NCI-H1436 (cell line): ENCODE data around the gene VARS2.
A peak's percentile ranks its signal among the peaks of the same experiment; 100 is the strongest.

ENCODE experiments used
- DNase-seq: peaks from one replicate; lab custom pipeline; 2025; lab: John Stamatoyannopoulos, UW

Gene VARS2

DNA sequence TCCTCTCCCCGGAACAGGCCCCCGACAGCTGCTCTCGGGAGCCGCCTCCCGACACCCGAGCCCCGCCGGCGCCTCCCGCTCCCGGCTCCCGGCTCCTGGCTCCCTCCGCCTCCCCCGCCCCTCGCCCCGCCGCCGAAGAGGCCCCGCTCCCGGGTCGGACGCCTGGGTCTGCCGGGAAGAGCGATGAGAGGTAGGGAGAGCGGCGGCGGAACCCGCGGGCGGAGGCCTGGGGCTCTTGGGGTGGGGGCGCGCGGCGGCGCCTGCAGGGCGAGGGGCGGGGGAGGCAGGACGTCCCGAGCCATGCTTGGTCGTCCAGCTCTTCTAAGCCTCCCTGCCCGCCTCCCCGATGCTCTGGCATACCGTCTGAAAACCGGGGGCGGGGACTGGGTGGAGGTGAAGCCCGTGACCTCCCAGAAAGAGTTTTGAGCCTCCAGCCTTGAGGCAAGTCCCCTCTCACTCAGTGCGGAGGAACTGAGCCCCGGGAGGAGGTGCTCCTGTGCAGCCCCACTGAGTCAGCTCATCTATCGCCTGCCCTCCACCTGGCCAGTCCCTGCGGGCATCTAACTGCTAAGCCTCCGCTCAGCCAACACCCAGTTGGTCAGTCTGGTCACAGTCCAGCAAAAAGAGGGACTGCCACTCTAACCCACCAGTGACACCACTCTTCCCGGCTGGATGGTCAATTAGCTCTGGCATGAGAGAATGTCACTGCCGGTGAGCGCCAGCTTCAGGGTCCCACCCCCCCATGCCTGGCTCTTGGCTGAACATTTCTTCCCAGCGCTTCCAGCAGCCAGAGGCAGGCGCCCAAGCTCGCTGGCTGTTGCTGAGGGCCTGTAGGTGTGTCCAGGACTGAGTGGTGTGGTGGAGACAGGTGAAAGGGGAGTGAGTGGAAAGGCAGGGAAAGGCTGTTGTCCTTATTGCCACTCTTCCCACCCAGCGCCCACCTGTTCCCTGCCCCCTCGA is 29.2 kb upstream of the VARS2 start:
- no peak for DNase-seq

DNA sequence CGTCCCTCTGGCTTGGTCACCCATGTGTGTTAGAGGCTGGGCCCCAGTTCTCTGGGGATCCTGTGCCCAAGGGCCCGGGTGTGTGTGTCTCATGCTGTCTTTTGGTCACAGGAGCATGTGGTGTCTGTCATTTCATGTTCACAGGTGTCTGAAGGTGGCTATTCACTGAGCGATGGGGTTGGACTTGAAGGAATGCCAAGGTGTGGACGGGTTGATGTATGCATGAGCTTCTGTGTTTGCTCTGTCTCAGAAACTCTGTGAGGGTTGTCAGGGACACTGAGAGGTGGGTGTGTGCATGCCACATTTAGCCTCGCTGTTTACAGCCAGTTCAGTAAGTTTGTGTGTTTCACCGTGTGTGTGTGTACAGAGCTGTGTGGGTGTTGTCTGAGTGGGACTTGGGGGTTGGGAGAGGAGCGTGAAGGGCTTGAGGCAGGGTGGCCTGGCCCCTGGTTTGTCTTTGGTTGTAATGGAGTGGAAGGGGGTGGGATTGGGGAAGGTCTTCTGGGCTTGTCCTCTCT is 28.5 kb upstream of the VARS2 start:
- DNase-seq: no peak

DNA sequence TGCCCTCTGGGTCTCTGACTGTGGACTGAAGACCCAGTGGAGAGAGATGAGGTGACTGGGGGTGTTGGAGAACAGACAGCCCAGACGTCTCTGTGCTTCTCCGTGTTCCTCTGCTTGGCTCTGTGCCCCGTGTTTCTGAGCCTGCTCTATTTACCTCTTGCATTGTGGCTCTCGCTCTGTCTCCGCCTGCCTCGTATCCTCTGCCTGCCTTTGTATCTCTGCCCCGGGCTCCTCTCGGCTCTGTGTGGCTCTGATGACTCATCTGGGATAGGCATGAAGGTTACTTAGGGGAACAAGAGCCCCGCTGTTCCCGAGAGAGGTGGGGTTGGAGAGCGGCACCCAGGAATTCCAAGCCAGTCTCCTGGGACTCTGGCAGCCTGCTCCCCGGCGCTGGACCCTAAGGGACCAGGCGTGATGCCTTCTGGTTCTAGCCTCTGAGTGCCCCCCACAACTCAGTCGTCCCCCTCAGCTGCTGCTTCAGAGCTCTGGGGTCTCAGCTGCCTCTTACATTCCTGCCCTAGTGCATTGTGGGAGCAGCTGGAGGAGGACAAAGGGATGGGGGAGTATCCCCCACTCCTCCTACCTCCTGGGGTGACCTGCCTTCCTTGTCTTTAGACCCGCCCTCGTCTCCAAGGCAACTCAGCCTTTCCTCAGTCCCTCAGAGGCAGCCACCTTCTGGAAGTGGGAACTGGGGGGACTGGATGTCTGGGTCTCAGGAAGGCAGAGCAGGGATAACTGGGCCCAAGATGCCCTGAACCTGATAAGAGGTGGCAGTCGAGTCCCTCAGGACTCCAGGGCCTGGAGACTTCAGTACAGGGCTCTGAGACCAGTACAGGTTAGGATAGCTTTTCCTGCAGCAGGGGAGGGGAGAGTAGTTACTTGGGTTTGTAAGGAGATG is 27.8 kb upstream of the VARS2 start:
- DNase-seq: peak; percentile 68

DNA sequence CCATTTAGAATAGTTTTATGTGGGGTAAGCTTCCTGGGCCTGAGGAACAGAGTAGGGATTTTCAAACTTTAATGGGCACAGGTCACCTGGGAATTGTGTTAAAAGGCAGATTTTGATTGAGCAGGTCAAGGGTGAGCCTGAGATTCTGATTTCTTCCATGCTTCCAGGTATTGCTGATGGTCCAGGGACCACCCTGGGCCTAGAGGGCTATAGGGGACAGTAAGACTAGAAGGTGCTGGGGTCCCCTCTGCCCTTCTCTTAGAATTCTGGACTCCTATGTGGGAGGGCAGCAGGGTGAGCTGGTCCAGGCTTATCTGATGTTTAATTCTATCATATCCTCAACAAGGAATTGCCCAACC is 27.2 kb upstream of the VARS2 start:
- DNase-seq: no peak

DNA sequence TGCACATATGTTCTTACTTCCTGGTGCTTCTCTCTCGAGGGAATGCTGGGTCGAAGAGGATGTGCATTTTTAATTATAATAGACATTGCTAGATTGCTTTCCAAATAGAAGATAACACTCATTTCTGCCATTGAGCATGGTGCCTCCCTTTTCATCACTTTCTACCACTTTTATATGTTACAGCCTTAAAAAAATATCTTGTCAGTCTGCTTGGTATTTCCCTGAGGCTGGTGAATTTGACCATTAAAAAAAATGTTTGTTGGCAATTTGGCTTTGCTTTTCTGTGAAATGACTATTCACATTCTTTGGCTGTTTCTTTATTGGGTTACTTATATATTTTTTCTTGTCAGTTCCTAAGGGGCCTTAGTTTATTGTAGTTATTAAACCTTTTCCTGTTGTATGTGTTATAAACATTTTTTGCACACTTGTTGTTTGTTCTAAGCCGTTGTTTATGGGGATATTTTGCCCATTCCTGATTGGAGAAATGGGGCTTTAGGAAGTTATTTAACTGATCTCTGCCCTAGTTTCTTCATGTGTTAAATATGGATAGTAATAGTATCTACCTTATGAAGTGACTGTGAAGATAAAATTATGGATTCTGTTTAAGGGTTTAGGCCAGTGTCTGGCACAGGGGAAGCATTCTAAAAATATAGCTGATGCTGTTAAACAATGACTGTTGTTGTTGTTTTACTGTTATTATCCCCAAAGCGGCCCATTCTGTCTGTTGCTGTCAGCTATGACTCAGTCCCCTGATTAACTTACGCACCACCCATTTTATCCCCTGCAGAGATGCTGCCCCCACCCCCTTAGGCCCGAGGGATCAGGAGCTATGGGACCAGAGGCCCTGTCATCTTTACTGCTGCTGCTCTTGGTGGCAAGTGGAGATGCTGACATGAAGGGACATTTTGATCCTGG is 25.9 kb upstream of the VARS2 start:
- DNase-seq: no peak

DNA sequence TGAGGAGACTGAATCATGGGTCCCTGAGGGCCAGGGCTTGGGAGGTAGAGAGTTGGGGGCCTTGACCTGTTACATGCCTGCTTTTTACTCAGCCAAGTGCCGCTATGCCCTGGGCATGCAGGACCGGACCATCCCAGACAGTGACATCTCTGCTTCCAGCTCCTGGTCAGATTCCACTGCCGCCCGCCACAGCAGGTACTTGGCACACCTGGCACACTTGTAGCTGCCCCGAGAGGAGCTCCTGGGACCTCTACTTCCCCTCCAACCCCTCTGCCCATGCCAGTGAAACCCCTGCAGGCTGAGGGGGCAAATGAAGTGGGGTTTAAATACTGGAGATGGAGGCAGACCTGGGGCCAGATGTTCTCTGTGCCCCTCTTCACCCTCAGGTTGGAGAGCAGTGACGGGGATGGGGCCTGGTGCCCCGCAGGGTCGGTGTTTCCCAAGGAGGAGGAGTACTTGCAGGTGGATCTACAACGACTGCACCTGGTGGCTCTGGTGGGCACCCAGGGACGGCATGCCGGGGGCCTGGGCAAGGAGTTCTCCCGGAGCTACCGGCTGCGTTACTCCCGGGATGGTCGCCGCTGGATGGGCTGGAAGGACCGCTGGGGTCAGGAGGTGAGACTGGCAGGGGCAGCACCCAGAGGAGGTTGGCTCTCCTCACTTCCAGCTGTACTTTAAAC is 25.1 kb upstream of the VARS2 start:
- no peak for DNase-seq

DNA sequence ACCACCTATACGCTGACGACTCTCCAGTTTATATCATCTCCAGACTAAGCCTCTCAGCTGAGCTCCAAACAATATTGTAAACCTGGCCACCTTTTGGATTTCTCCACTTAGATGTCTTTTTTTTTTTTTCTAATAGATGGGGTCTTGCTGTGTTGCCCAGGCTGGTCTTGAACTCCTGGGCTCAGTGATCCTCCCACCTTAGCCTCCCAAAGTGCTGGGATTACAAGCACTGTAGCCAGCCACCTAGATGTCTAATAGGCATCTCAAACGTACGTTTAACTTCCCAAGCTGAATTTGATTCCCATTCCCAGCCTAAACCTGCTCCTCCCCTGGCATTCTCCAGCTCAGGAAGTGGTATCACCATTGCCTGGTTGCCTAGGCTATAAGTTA is 24.5 kb upstream of the VARS2 start:
- no peak for DNase-seq

DNA sequence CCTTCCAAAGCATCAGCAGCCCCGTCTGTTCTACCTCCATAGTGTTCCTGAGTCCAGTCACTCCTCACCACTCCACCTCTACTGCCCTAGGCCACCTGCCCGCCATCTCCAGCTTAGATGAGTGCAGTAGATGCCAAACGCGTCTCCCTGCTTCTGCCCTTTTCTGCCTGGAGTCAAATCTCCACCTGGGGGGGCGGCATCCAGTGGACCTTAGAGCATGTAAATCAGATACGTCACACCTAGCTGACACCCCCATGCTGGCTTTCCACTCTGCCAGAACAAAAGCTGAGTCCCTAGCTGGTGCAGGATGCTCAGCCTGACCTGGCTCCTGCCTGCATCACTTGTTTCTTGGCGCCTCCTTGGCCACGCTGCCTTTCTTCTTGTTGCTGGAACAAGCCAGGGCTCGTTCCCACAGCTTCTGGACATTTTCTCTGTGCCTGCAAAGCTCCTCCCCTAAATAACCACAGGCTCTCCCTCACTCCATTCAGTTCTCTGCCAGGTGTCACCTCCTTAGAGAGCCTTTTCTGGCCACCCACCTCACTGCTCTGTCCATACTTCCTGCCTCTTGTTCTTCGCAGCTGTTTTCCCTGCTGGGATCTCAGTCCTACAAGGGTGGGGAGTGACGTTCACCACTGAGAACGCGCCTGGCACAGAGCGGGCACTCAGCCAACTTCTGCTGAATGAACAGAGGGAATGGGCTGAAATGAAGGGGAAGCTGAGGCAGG is 24.0 kb upstream of the VARS2 start:
- DNase-seq: no peak

DNA sequence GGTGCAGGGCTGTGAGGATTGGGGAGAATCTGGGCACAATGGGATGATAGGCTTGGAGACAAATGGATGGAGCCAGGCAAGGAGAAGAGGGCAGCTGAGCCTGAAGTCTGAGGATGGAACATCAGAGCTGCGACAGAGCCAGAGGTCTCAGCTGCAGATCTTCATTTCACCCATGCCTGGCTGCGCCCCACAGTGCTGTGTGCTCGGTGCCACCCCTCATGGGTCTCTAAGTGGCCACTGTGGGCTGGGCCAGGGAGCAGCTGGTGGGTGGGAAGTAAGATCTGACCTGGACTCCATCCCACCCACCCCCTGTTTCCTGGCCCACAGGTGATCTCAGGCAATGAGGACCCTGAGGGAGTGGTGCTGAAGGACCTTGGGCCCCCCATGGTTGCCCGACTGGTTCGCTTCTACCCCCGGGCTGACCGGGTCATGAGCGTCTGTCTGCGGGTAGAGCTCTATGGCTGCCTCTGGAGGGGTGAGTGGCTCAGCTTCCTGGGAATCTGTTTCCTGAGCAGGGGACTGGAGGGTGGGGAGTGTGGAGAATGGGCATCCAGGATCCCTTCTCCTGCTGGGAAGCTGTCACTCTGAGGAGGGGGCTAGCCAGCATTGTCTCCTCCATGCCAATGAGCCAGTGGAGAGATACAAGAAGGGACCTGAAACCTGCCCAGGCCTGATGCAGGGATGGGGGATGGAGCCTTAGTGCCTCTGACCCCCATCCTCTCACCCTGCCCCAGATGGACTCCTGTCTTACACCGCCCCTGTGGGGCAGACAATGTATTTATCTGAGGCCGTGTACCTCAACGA is 23.2 kb upstream of the VARS2 start:
- DNase-seq: no peak

DNA sequence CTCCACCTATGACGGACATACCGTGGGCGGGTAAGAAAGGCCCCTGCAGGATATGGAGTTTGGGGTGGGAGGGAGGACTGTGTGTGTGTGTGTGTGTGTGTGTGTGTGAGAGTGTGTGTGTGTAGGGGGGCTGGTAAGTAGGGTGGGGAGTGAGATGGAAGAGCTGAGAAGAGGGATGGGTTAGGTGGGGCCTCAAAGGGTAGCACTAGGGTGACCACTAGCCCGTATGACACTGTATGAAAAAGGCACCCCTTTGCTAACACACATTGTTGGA is 22.7 kb upstream of the VARS2 start:
- no peak for DNase-seq

DNA sequence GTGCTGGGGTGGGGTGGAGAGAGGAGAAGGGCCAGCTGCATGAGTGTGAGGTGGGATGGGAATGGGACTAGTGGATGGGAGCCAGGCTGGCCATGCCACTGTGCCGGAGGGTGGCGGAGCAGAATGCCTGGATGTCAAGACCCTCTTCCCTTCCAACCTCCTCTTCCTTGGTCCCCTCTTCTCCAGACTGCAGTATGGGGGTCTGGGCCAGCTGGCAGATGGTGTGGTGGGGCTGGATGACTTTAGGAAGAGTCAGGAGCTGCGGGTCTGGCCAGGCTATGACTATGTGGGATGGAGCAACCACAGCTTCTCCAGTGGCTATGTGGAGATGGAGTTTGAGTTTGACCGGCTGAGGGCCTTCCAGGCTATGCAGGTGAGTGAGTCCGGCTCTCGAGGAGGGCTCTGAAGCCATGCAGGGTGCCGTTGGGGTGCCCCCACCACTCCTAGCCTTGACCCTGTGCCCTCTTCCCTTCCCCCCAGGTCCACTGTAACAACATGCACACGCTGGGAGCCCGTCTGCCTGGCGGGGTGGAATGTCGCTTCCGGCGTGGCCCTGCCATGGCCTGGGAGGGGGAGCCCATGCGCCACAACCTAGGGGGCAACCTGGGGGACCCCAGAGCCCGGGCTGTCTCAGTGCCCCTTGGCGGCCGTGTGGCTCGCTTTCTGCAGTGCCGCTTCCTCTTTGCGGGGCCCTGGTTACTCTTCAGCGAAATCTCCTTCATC is 22.1 kb upstream of the VARS2 start:
- DNase-seq: no peak

DNA sequence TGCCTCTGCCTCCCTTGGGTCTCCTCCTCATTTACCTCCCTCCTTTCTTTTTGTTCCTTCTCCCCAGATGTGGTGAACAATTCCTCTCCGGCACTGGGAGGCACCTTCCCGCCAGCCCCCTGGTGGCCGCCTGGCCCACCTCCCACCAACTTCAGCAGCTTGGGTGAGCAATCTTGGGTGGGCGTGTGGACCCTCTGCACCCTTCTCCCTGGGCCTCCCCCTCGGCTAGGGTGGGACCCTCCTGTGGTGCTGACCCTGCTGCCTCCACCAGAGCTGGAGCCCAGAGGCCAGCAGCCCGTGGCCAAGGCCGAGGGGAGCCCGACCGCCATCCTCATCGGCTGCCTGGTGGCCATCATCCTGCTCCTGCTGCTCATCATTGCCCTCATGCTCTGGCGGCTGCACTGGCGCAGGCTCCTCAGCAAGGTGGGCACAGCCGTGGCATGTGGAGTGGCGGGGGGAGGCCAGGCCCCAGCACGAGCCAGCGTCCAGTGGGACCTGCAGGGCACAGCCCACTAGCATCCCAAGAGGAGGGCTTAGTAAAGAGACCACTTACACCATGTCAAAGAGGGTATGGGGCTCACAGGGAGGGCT is 20.9 kb upstream of the VARS2 start:
- DNase-seq: no peak

DNA sequence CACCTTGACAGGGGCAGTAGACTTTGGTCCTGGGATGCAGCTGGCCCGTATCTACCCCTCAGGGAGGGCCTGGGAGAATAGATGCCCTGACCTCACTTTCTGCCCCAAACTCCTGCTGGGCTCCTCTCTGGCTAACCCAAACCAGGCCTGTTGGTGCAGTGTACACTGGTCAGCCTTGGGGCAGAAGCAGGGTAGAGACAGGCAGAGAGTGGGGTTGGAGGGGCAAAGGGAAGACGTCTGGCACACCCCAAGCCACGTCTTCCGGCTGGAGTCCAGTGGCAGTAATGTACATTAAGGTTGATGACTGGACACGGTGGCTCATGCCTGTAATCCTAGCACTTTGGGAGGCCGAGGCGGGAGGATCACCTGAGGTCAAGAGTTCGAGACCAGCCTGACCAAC is 20.4 kb upstream of the VARS2 start:
- no peak for DNase-seq

DNA sequence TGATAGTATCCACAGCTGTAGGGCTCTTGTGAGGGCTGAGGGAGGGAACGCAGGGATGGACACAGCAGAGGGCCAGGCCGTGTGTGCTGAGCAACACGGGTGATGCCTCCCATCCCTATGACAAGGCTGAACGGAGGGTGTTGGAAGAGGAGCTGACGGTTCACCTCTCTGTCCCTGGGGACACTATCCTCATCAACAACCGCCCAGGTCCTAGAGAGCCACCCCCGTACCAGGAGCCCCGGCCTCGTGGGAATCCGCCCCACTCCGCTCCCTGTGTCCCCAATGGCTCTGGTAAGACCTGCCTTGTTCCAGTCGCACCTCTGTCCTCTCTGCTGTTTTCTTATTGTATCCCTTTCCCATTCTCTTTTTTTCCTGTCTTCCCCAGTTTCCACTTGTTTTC is 19.7 kb upstream of the VARS2 start:
- DNase-seq: no peak

DNA sequence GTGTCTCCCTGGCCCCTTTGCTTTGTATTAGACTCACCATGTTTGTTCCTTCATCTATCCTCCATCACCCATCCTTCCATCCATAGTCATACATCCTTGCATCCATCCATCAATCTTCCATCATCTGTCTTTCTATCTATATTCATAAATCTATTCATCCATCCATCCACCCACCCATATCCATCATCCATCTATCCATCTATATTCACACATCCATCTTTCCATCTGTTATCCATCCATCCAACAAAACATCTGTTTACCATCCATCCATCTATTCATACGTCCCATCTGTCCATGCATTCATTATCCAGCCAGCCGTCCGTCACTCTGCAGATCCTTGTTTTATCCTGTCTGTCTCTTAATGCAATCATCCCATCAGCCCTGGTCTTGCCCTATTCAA is 19.1 kb upstream of the VARS2 start:
- DNase-seq: no peak

DNA sequence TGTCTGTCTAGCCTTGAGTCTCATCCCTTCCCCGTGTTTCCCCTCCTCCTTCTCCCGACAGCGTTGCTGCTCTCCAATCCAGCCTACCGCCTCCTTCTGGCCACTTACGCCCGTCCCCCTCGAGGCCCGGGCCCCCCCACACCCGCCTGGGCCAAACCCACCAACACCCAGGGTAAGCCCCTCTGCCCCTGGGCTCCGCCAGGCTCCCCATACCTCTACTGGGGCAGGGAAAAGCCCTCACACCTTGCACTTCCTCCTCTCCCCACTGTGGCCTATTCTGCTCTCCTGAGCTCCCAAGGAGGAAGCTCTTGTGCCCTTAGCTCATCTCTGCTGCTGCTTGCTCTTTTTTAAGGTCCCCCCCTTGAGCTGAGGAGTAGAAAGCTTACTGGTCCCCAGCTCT is 18.7 kb upstream of the VARS2 start:
- no peak for DNase-seq

DNA sequence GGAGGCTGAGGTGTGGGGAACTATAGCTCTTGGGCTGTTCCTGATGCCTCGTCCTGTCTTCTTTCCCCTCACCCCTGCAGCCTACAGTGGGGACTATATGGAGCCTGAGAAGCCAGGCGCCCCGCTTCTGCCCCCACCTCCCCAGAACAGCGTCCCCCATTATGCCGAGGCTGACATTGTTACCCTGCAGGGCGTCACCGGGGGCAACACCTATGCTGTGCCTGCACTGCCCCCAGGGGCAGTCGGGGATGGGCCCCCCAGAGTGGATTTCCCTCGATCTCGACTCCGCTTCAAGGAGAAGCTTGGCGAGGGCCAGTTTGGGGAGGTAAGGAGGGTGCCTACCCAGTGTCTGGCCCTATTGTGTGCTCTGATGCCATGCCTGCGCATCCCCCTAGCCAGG is 17.5 kb upstream of the VARS2 start:
- DNase-seq: no peak

DNA sequence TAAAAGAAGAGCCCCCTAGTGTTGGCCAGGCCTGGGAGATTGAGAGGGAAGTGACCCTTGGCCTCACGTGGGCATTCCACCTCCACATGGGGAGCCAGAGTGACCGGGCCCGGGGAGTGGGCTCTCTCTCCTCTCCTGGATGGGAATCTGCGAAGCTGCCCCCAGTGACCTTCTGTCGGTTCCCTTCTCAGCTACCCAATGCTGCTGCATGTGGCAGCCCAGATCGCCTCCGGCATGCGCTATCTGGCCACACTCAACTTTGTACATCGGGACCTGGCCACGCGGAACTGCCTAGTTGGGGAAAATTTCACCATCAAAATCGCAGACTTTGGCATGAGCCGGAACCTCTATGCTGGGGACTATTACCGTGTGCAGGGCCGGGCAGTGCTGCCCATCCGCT is 16.2 kb upstream of the VARS2 start:
- DNase-seq: no peak
